A549 (cell line): ENCODE measurements around the gene SEPTIN10. TPM values are rescaled to one million over a fixed set of nuclear protein-coding genes. Genes with fewer than 3 reads are reported as not detected.
"Not testable (repeated sequence)": the region's sequence is repeated elsewhere in the genome, so short reads cannot be mapped to it uniquely, and the experiment has no call there.

Experiments used
- ATAC-seq, 2 experiments: fragments of 200-7000 bp in 1 of 2; fragments of >200 bp in 1 of 2; cut with Nextera tagmentation in 1 of 2; cut with Tn5 transposase in 1 of 2; 3 replicates each; pipeline versions ENCODE4 v1.8.0 to v1.9.1; 2018 to 2020; ENCODE audit warnings: mild to moderate bottlenecking in 1 of 2, moderate library complexity in 1 of 2
- CTCF ChIA-PET: fragments of 300-600 bp; sonication (Branson Sonifier 250); formaldehyde crosslinking; extraction: SDS; loops from one replicate; lab custom pipeline; 2021; ENCODE audit warnings: antibody characterized with exemption, inconsistent platforms; lab: Yijun Ruan, JAX
- POLR2A ChIA-PET: fragments of 350-600 bp; formaldehyde crosslinking; extraction: SDS; loops from one replicate; lab custom pipeline; 2021; ENCODE audit warnings: antibody characterized with exemption, inconsistent platforms; lab: Yijun Ruan, JAX
- DNase-seq, 2 experiments: peaks; one replicate each; pipeline versions ENCODE4 v3.0.0 to v3.0.0-alpha.2; 2011 to 2016; ENCODE audit warnings: low read depth in 1 of 2, low spot score in 1 of 2
- FAIRE-seq: peaks from 2 replicates; lab custom pipeline; 2011; peaks lifted over from hg19 to GRCh38; lab: Jason Lieb, UNC
- H3K27ac ChIP-seq, 2 experiments: fragments of >200 bp; sonication (Bioruptor Twin); formaldehyde crosslinking; 3 replicates each; pipeline ENCODE4 v1.5.1; 2016 to 2017
- H3K4me1 ChIP-seq: fragments of >200 bp; sonication (Bioruptor Twin); formaldehyde crosslinking; 3 replicates; pipeline ENCODE4 v1.6.1; 2016
- H3K4me2 ChIP-seq: fragments of >200 bp; sonication (Bioruptor Twin); formaldehyde crosslinking; 3 replicates; pipeline ENCODE4 v1.6.1; 2016
- H3K4me3 ChIP-seq: fragments of >200 bp; sonication (Bioruptor Twin); formaldehyde crosslinking; 3 replicates; pipeline ENCODE4 v1.5.1; 2016
- H3K9me3 ChIP-seq: fragments of >200 bp; sonication (Bioruptor Twin); formaldehyde crosslinking; 3 replicates; pipeline ENCODE4 v1.6.1; 2016
- CEBPB ChIP-seq, 2 experiments: fragments of >200 bp in 1 of 2; sonication (Bioruptor Twin) in 1 of 2; formaldehyde crosslinking in 1 of 2; IDR thresholded peaks; 2 replicates each; pipeline ENCODE4 v1.6.1; 2012 to 2016
- HDAC2 ChIP-seq: fragments of 200-600 bp; sonication (generic); IDR thresholded peaks from 2 replicates; pipeline ENCODE4 v1.6.1; 2016
- HOXB5 ChIP-seq: fragments of 250-450 bp; sonication (Bioruptor Pico); IDR thresholded peaks from 2 replicates; pipeline ENCODE4 v1.5.0; 2020; ENCODE audit warnings: mild to moderate bottlenecking, moderate library complexity
- JUNB ChIP-seq: fragments of >200 bp; sonication (Bioruptor Twin); formaldehyde crosslinking; IDR thresholded peaks from 2 replicates; pipeline ENCODE4 v1.6.1; 2016
- RARB ChIP-seq: fragments of 250-450 bp; sonication (Bioruptor Pico); IDR thresholded peaks from 2 replicates; pipeline ENCODE4 v1.8.0; 2021; ENCODE audit warnings: mild to moderate bottlenecking, moderate library complexity
- TP53 ChIP-seq: fragments of 250-450 bp; sonication (Bioruptor Pico); IDR thresholded peaks from 2 replicates; pipeline ENCODE4 v1.5.0; 2021; ENCODE audit warnings: mild to moderate bottlenecking, moderate library complexity
- WGBS: methylation state at CpG from one replicate; pipeline ENCODE4 v1.1.6; 2017; ENCODE audit errors: missing lambda C conversion rate; 5-methylcytosine and 5-hydroxymethylcytosine counted together
- polyA plus RNA-seq, 4 experiments: library from polyadenylated mRNA; depleted of rRNA in 3 of 4; stranded (reverse); fragments of >200 nt; fragmentation: RNase III in 1 of 4; extraction: RNeasy Plus Mini Kit Qiagen cat#74134 plus additional on column Dnase treatment in 1 of 4; gene quantifications; 2 replicates in 3 of 4; 3 replicates in 1 of 4; pipeline ENCODE4 v1.2.3, GENCODE V29; 2011 to 2017
- TF ChIP-seq, protein P1 (sequence below): fragments of 250-450 bp; sonication (Bioruptor Pico); IDR thresholded peaks from 2 replicates; pipeline ENCODE4 v1.5.0; 2020; ENCODE audit warnings: low read depth, mild to moderate bottlenecking, moderate library complexity
- TF ChIP-seq, protein P2 (sequence below): fragments of >200 bp; sonication (Bioruptor Twin); formaldehyde crosslinking; IDR thresholded peaks from 3 replicates; pipeline ENCODE4 v1.6.1; 2016
- TF ChIP-seq, protein P3 (sequence below): fragments of >200 bp; sonication (Bioruptor Twin); formaldehyde crosslinking; IDR thresholded peaks from 3 replicates; pipeline ENCODE4 v1.5.1; 2016
- TF ChIP-seq, protein P4 (sequence below): IDR thresholded peaks from 2 replicates; pipeline ENCODE4 v1.6.1; 2012

SEPTIN10 gene
- polyA plus RNA-seq, 2 of the 4 experiments (the other 2 are of a cell fraction), result 87.6 to 95.0 TPM

DNA sequence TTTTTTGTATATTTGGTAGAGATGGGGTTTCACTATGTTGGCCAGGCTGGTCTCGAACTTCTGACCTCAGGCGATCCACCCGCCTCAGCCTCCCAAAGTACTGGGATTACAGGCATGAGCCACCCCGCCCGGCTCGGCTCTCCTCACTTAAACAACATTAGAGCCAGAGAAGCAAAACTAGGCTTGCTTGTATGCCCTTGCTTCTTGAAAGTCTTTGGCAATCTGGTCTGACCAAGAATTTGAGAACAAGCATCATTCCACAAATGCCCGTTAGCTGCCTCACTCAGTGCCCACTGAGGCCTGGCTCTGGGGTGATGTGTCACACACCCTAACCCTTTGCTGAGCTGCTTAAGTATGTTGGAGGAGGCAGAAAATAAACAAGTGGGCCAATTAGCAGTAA lies 33.9 kb upstream of the SEPTIN10 start (continued):
- TF ChIP-seq, protein P1, sequence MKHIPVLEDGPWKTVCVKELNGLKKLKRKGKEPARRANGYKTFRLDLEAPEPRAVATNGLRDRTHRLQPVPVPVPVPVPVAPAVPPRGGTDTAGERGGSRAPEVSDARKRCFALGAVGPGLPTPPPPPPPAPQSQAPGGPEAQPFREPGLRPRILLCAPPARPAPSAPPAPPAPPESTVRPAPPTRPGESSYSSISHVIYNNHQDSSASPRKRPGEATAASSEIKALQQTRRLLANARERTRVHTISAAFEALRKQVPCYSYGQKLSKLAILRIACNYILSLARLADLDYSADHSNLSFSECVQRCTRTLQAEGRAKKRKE (CRISPR knock-in tag), result no peak
- TF ChIP-seq JUNB, result no peak

DNA sequence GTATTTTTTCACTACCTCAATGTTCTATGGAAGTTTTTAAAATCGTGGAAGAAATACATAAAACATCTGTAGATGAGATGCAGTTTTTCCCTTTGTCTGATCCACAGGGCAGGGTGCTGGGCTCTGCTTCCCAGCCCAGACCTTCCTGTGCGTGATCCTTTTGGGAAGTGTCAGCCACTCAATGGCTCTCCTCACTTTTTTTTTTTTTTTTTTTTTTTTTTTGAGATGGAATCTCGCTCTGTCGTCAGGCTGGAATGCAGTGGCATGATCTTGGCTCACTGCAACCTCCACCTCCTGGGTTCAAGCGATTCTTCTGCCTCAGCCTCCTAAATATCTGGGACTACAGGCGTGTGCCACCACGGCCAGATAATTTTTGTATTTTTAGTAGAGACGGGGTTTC lies 33.2 kb upstream of the SEPTIN10 start:
- no peak for FAIRE-seq
- CTCF ChIA-PET, result no interaction called here
- Histone ChIP-seq H3K4me2 (no peak overlapping the region), H3K4me1 (peaks cover 8% of the 10 kb centered on the region), H3K4me3 (no peak overlapping the region), H3K9me3 (no peaks in the 10 kb centered on the region), H3K27ac (no peak overlapping the region)
- TF ChIP-seq CEBPB (IDR thresholded peaks at IDR 0.05), result no peak
- TF ChIP-seq HDAC2, result no peak
- TF ChIP-seq, protein P2, sequence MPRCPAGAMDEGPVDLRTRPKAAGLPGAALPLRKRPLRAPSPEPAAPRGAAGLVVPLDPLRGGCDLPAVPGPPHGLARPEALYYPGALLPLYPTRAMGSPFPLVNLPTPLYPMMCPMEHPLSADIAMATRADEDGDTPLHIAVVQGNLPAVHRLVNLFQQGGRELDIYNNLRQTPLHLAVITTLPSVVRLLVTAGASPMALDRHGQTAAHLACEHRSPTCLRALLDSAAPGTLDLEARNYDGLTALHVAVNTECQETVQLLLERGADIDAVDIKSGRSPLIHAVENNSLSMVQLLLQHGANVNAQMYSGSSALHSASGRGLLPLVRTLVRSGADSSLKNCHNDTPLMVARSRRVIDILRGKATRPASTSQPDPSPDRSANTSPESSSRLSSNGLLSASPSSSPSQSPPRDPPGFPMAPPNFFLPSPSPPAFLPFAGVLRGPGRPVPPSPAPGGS, result no peak
- TF ChIP-seq, protein P3, sequence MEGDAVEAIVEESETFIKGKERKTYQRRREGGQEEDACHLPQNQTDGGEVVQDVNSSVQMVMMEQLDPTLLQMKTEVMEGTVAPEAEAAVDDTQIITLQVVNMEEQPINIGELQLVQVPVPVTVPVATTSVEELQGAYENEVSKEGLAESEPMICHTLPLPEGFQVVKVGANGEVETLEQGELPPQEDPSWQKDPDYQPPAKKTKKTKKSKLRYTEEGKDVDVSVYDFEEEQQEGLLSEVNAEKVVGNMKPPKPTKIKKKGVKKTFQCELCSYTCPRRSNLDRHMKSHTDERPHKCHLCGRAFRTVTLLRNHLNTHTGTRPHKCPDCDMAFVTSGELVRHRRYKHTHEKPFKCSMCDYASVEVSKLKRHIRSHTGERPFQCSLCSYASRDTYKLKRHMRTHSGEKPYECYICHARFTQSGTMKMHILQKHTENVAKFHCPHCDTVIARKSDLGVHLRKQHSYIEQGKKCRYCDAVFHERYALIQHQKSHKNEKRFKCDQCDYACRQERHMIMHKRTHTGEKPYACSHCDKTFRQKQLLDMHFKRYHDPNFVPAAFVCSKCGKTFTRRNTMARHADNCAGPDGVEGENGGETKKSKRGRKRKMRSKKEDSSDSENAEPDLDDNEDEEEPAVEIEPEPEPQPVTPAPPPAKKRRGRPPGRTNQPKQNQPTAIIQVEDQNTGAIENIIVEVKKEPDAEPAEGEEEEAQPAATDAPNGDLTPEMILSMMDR, result no peak
- POLR2A ChIA-PET, result no interaction called here
- ATAC-seq, result no peak
- 83% methylated on average over 8 of the region's 8 CpGs for WGBS
- DNase-seq, result no peak

DNA sequence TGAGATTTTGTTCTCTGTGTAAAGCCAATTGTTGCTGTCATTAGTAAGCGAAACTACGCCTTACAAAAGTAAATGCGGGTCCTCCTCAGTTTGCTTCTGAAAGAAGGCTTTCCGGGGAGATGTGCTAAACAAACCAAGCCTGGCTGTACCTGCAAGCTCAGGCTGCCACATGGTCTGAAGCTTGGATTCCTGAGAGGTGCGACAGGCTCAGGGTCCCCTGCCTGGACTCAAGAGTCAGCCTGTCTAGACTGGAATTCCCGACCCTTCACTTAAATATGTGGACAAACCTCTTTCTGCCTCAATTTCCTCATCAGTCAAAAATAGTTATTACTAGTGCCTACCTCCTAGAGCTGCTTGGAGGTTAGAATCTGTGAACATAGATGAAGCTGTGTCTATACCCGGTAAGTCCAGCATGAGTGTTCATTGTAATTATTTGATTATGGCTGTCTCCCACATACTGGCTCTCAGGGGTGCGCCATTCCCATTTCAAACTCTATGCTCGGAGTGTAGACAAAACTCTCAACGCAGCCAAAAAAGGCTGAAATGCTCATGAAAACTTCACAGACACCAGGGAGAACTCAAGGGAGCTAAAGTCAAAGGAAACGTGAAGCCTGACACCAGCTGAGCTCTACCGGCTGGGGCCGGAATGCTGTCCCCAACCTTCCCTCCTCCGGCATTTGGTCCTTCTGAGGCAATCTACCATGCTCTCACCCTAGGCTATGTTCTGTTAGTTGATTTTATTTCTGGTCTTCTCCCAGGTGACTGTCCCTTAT lies 31.8 kb upstream of the SEPTIN10 start:
- H3K27ac ChIP-seq, result peak overlapping the region in 1 of 2 experiments; percentile 8; a peak in 1 of 6 replicates

DNA sequence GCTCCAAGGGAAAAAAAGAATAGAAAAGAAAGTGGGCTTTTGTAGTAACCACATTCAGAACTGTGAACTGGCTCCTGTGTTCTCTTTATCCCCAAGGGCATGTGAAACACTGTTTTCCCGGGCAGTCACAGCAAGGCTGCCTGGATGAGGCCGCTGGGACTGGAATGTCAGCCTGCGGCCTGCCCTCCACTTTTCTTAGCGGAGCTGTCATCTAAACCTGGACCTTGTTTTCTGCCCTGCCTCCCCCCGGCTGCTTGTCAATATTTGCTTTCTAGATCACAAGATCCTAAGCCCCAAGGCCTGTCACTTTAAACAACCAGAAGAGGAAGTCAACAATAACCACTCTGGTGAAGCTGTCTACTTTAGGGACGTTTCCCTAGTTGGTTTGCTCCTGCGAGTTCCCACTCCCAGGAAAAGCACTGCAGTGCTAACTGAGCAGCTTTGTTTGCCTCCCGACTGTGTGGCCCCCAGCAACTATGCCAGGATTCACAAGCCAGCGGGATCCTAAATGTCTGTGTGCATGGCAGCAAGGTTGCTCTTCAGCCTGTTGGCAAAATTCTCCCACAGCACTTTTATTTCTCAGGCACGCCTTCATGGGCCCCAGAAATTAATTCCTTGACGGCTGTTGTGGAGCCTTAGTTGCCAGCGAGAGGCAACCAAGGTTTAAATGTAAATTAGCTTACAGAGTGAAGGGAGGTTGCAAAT lies 31.0 kb upstream of the SEPTIN10 start:
- peak overlapping the region; percentile 5 to 8; a peak in 2 of 6 replicates for H3K27ac ChIP-seq
- TF ChIP-seq HOXB5 (no peak), RARB (CRISPR knock-in tag) (no peak), TP53 (CRISPR knock-in tag) (no peak)
- TF ChIP-seq, protein P4, sequence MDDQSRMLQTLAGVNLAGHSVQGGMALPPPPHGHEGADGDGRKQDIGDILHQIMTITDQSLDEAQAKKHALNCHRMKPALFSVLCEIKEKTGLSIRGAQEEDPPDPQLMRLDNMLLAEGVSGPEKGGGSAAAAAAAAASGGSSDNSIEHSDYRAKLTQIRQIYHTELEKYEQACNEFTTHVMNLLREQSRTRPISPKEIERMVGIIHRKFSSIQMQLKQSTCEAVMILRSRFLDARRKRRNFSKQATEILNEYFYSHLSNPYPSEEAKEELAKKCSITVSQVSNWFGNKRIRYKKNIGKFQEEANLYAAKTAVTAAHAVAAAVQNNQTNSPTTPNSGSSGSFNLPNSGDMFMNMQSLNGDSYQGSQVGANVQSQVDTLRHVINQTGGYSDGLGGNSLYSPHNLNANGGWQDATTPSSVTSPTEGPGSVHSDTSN, result no peak
- TF ChIP-seq, protein P2, result no peak
- ATAC-seq (peak; percentile 59 to 74; a peak in 5 of 6 replicates), FAIRE-seq (no peak), DNase-seq (peak in 1 of 2 experiments; percentile 28)
- 35% methylated on average over 12 of the region's 12 CpGs for WGBS
- peak overlapping the region; percentile 48 for H3K4me2 ChIP-seq
- no peaks in the 10 kb centered on the region for H3K9me3 ChIP-seq
- H3K4me3 ChIP-seq, result no peak overlapping the region
- peaks cover 8% of the 10 kb centered on the region for H3K4me1 ChIP-seq
- POLR2A ChIA-PET, result interaction anchor here (0.8 kb wide), 1 partner anchor 30 kb away, joined by 3 read pairs; the partner anchor contains the start of genes SEPTIN10 and SOWAHC
- CTCF ChIA-PET, result interaction anchor here (1.2 to 1.4 kb wide), 2 partner anchors 9 to 98 kb away, joined by 3 to 6 read pairs; no protein-coding TSS in a partner anchor

More for the DNA sequence above, 31.8 kb upstream of the SEPTIN10 start:
- TF ChIP-seq, protein P2, result no peak
- TF ChIP-seq, all 56 proteins: peak for 0
- no peaks in the 10 kb centered on the region for H3K9me3 ChIP-seq
- DNase-seq (no peak), FAIRE-seq (no peak), ATAC-seq (no peak)
- H3K4me1 ChIP-seq, result peaks cover 8% of the 10 kb centered on the region
- CTCF ChIA-PET, result interaction anchor here (1.0 kb wide), 1 partner anchor 9 kb away, joined by 3 read pairs; no protein-coding TSS in a partner anchor
- WGBS, result 93% methylated on average over 14 of the region's 14 CpGs
- POLR2A ChIA-PET, result no interaction called here
- no peak overlapping the region for H3K4me2 ChIP-seq
- H3K4me3 ChIP-seq, result no peak overlapping the region

DNA sequence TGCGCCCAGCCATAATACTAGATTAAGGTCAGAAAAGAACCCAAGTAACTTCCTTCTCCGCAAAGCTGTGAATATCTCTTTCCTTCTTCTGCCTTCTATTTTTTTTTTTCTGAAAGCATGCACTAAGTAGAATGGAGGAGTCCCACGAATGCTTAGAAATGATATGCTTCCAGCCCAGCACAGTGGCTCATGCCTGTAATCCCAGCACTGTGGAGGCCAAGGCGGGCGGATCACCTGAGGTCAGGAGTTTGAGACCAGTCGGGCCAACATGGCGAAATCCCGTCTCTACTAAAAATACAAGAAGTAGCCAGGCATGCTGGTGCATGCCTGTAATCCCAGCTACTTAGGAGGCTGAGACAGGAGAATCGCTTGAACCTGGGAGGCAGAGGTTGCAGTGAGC lies 26.2 kb upstream of the SEPTIN10 start:
- H3K9me3 ChIP-seq, H3K4me2 ChIP-seq, FAIRE-seq, ATAC-seq, H3K27ac ChIP-seq, H3K4me1 ChIP-seq, H3K4me3 ChIP-seq, DNase-seq, POLR2A ChIA-PET: not testable (repeated sequence)
- CTCF ChIA-PET, result interaction anchor here (1.1 kb wide), 1 partner anchor 13 kb away, joined by 5 read pairs; no protein-coding TSS in a partner anchor
- WGBS, result 87% methylated on average over 9 of the region's 9 CpGs
